Loucy (cell line): ENCODE results near the gene PRSS57.

Experiments used
- CTCF ChIP-seq: fragments of 200-600 bp; sonication (generic); conservative IDR thresholded peaks from 2 replicates; pipeline ENCODE4 v1.5.1; 2014; ENCODE audit warnings: mild to moderate bottlenecking, antibody characterized with exemption, low read length
- EZH2phosphoT487 ChIP-seq: fragments of 200-600 bp; IDR thresholded peaks from 2 replicates; pipeline ENCODE4 v1.6.1; 2018; ENCODE audit warnings: antibody characterized with exemption, mild to moderate bottlenecking, moderate library complexity, borderline replicate concordance

GRCh38 chr19:687569-688166 lies 7.6 kb downstream of the PRSS57 start:
- TF ChIP-seq CTCF (no peak), EZH2phosphoT487 (no peak)
